Skeletal muscle satellite cell (primary cell): Measurements from ENCODE around the gene DOP1A.

Experiments used
- H3K27me3 ChIP-seq: 2 replicates; pipeline ENCODE4 v1.7.0; 2013; ENCODE audit warnings: low read length; ENCODE audit not compliant: control insufficient read depth, insufficient read depth
- H3K36me3 ChIP-seq: 2 replicates; pipeline ENCODE4 v1.7.0; 2013; ENCODE audit warnings: mild to moderate bottlenecking, control low read depth, low read length; ENCODE audit not compliant: insufficient read depth
- H3K4me1 ChIP-seq: 2 replicates; pipeline ENCODE4 v1.7.0; 2013; ENCODE audit warnings: low read length; ENCODE audit not compliant: control insufficient read depth, insufficient read depth
- H3K4me2 ChIP-seq: 2 replicates; pipeline ENCODE4 v1.7.0; 2013; ENCODE audit warnings: mild to moderate bottlenecking, low read length
- H3K4me3 ChIP-seq: 2 replicates; pipeline ENCODE4 v1.7.0; 2013; ENCODE audit warnings: low read length
- H3K9ac ChIP-seq: 2 replicates; pipeline ENCODE4 v1.7.0; 2013; ENCODE audit warnings: mild to moderate bottlenecking, low read depth, low read length, moderate library complexity
- H3K9me3 ChIP-seq: replicated peaks from 2 replicates; pipeline ENCODE4 v1.7.0; 2013; ENCODE audit warnings: mild to moderate bottlenecking, control low read depth, low read length

Gene DOP1A

GRCh38 chr6:83124553-83124952 lies 57.1 kb downstream of the DOP1A start:
- no peak overlapping the region for H3K4me2 ChIP-seq
- no peaks in the 10 kb centered on the region for H3K9me3 ChIP-seq
- H3K36me3 ChIP-seq = peaks cover 24% of the 10 kb centered on the region
- H3K4me3 ChIP-seq = no peak overlapping the region
- no peak overlapping the region for H3K9ac ChIP-seq
- no peaks in the 10 kb centered on the region for H3K27me3 ChIP-seq
- H3K4me1 ChIP-seq = no peaks in the 10 kb centered on the region

GRCh38 chr6:83125425-83125824 lies 58.0 kb downstream of the DOP1A start:
- Histone ChIP-seq H3K4me2 (no peak overlapping the region), H3K4me1 (no peaks in the 10 kb centered on the region), H3K9ac (no peak overlapping the region), H3K4me3 (no peak overlapping the region), H3K36me3 (peaks cover 20% of the 10 kb centered on the region), H3K27me3 (no peaks in the 10 kb centered on the region), H3K9me3 (no peaks in the 10 kb centered on the region)

- Histone ChIP-seq H3K9ac (no peak overlapping the region), H3K27me3 (no peaks in the 10 kb centered on the region), H3K9me3 (no peaks in the 10 kb centered on the region), H3K36me3 (peaks cover 20% of the 10 kb centered on the region), H3K4me2 (no peak overlapping the region), H3K4me3 (no peak overlapping the region), H3K4me1 (no peaks in the 10 kb centered on the region)
Observed at GRCh38 chr6:83126223-83126622, 58.8 kb downstream of the DOP1A start.

DNA sequence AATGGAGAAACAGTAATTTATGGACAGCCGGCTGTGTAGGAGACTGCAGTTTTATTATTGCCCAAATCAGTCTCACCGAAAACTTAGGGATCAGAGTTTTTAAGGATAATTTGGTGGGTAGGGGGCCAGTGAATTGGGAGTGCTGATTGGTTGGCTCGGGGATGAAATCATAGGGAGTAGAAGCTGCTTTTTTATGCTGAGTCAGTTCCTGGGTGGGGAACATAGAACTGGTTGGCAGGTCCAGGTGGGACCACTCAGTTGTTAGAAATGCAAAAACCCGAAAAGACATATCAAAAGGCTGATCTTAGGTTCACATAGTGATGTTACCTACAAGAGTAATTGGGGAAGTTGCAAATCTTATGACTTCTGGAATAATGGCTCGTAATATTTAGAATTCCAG lies 59.3 kb downstream of the DOP1A start:
- Histone ChIP-seq H3K4me3 (no peak overlapping the region), H3K9ac (no peak overlapping the region), H3K9me3 (no peaks in the 10 kb centered on the region), H3K4me2 (no peak overlapping the region), H3K36me3 (peaks cover 20% of the 10 kb centered on the region), H3K4me1 (no peaks in the 10 kb centered on the region), H3K27me3 (no peaks in the 10 kb centered on the region)

GRCh38 chr6:83127258-83127657 lies 59.8 kb downstream of the DOP1A start:
- Histone ChIP-seq H3K36me3 (peaks cover 20% of the 10 kb centered on the region), H3K9me3 (no peaks in the 10 kb centered on the region), H3K4me3 (no peak overlapping the region), H3K9ac (no peak overlapping the region), H3K4me2 (no peak overlapping the region), H3K27me3 (no peaks in the 10 kb centered on the region), H3K4me1 (no peaks in the 10 kb centered on the region)

GRCh38 chr6:83127976-83128375 lies 60.5 kb downstream of the DOP1A start:
- H3K9me3 ChIP-seq = no peaks in the 10 kb centered on the region
- H3K36me3 ChIP-seq = peaks cover 20% of the 10 kb centered on the region
- H3K4me1 ChIP-seq = no peaks in the 10 kb centered on the region
- H3K27me3 ChIP-seq = no peaks in the 10 kb centered on the region
- no peak overlapping the region for H3K9ac ChIP-seq
- no peak overlapping the region for H3K4me3 ChIP-seq
- no peak overlapping the region for H3K4me2 ChIP-seq

DNA sequence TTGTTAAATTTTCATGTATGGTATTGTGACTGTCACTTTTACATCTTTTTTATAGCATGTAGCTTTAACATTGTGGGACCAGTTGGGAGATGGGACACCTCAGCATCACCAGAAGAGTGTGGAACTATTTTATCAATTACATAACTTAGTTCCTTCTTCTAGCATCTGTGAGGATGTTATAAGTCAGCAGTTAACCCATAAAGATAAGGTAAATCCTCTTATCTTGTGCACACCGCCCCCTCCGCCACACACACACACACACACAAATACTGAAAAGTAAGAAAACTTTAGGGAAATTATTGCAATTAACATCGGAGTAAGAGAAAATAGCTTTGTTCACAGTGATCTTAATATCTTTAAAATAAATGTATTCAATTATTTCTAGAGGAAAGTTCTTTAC lies 64.7 kb downstream of the DOP1A start:
- Histone ChIP-seq H3K27me3 (no peaks in the 10 kb centered on the region), H3K4me1 (no peaks in the 10 kb centered on the region), H3K4me3 (no peak overlapping the region), H3K36me3 (peaks cover 9% of the 10 kb centered on the region), H3K9me3 (no peaks in the 10 kb centered on the region), H3K4me2 (no peak overlapping the region), H3K9ac (no peak overlapping the region)

GRCh38 chr6:83138118-83138722 lies 70.7 kb downstream of the DOP1A start:
- Histone ChIP-seq H3K9me3 (no peaks in the 10 kb centered on the region), H3K4me2 (no peak overlapping the region)

GRCh38 chr6:83138758-83139157 lies 71.3 kb downstream of the DOP1A start:
- H3K4me2 ChIP-seq = no peak overlapping the region
- no peak overlapping the region for H3K4me3 ChIP-seq
- no peaks in the 10 kb centered on the region for H3K9me3 ChIP-seq
- H3K9ac ChIP-seq = no peak overlapping the region
- no peaks in the 10 kb centered on the region for H3K27me3 ChIP-seq
- no peaks in the 10 kb centered on the region for H3K4me1 ChIP-seq
- H3K36me3 ChIP-seq = peaks cover 34% of the 10 kb centered on the region

More at GRCh38 chr6:83138118-83138722, 70.7 kb downstream of the DOP1A start:
- peaks cover 28% of the 10 kb centered on the region for H3K36me3 ChIP-seq
- no peak overlapping the region for H3K9ac ChIP-seq
- no peaks in the 10 kb centered on the region for H3K27me3 ChIP-seq
- no peaks in the 10 kb centered on the region for H3K4me1 ChIP-seq
- no peak overlapping the region for H3K4me3 ChIP-seq

- Histone ChIP-seq H3K9ac (no peak overlapping the region), H3K36me3 (peaks cover 17% of the 10 kb centered on the region), H3K4me3 (no peak overlapping the region), H3K9me3 (no peaks in the 10 kb centered on the region), H3K4me2 (no peak overlapping the region), H3K4me1 (no peaks in the 10 kb centered on the region), H3K27me3 (no peaks in the 10 kb centered on the region)
Observed at GRCh38 chr6:83151114-83151513, 83.6 kb downstream of the DOP1A start.

- H3K27me3 ChIP-seq = no peaks in the 10 kb centered on the region
- no peak overlapping the region for H3K4me2 ChIP-seq
- H3K36me3 ChIP-seq = peaks cover 21% of the 10 kb centered on the region
- H3K4me3 ChIP-seq = no peak overlapping the region
- H3K9ac ChIP-seq = no peak overlapping the region
- H3K9me3 ChIP-seq = no peaks in the 10 kb centered on the region
- no peaks in the 10 kb centered on the region for H3K4me1 ChIP-seq
Observed at GRCh38 chr6:83152913-83153312, 85.4 kb downstream of the DOP1A start.

GRCh38 chr6:83153883-83154521 lies 86.5 kb downstream of the DOP1A start:
- H3K4me2 ChIP-seq = no peak overlapping the region
- H3K36me3 ChIP-seq = peaks cover 21% of the 10 kb centered on the region
- H3K9ac ChIP-seq = no peak overlapping the region
- no peaks in the 10 kb centered on the region for H3K27me3 ChIP-seq
- no peaks in the 10 kb centered on the region for H3K4me1 ChIP-seq
- H3K4me3 ChIP-seq = no peak overlapping the region
- H3K9me3 ChIP-seq = no peaks in the 10 kb centered on the region
